NT2/D1 (cell line): ENCODE data around the gene CST4.
"Not testable (repeated sequence)": the region's sequence is repeated elsewhere in the genome, so short reads cannot be mapped to it uniquely, and the experiment has no call there.

Source experiments
- DNase-seq: peaks from one replicate; pipeline ENCODE4 v3.0.0-alpha.2; 2011; ENCODE audit warnings: low read depth, low spot score
- H3K27me3 ChIP-seq: 2 replicates; pipeline ENCODE4 v1.6.0; 2011; ENCODE audit warnings: mild to moderate bottlenecking; ENCODE audit not compliant: insufficient read length, insufficient read depth
- H3K36me3 ChIP-seq: 2 replicates; pipeline ENCODE4 v1.6.1; 2011; ENCODE audit warnings: mild to moderate bottlenecking, low read length, mixed read lengths; ENCODE audit not compliant: insufficient read depth, insufficient read length
- H3K4me1 ChIP-seq: 2 replicates; pipeline ENCODE4 v1.5.1; 2011; ENCODE audit not compliant: insufficient read depth, insufficient read length
- H3K4me3 ChIP-seq: 2 replicates; pipeline ENCODE4 v1.5.1; 2011; ENCODE audit warnings: low read depth; ENCODE audit not compliant: insufficient read length
- H3K9ac ChIP-seq: 2 replicates; pipeline ENCODE4 v1.6.0; 2011; ENCODE audit warnings: low read depth; ENCODE audit not compliant: insufficient read length
- H3K9me3 ChIP-seq: 2 replicates; pipeline ENCODE4 v1.5.1; 2011; ENCODE audit warnings: mild to moderate bottlenecking, low read length; ENCODE audit not compliant: insufficient read depth
- SUZ12 ChIP-seq: IDR thresholded peaks from 2 replicates; pipeline ENCODE4 v1.6.1; 2011; ENCODE audit not compliant: insufficient read length, insufficient read depth; ENCODE audit errors: extremely low read depth
- YY1 ChIP-seq: IDR thresholded peaks from 2 replicates; pipeline ENCODE4 v1.6.1; 2011; ENCODE audit not compliant: insufficient read length, insufficient read depth
- ZNF274 ChIP-seq: IDR thresholded peaks from 2 replicates; pipeline ENCODE4 v1.6.1; 2011; ENCODE audit warnings: mild to moderate bottlenecking, low read depth, low read length

CST4 gene

DNA sequence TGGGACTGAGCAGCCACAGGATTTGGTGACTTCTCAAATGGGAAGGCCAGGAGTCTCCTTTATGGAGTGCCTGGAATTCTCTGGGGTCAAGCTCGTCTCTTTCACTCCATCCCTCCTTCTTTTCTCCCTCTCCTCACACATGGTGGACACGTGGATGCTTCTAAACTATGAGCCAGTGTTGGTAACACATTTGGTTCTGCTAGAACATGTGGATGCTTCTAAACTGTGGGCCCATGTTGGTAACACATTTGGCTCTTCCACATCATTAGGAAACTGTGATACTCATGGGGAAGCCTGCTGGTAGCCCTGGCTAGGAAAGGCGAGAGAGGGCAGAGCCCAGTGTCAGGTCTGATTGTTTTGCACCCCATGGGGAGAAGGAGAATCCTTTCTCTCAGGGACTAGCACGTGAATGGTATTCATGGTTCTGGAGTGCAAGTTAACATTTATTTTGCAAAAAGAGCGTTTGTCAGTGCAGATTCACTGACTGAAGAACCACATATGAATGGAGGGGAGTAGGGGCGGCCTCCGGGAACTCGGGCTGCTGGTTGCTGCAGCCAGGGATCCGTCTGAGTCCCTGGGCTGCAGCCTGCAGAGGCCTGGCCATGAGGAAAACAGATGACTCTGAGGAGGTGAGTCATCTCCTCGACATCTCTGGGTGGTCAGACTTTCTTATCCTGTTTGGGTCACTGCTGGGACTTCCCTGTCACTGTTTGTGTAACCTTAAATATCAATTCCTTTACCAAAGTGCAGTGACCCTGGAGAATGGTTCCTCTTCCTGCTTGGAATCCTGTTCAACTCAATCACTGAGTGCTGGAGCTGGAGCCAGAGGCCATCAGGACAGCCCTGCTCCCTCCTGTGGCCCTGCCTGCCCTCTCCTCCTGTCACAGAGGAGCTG is 4.1 kb upstream of the CST4 start:
- not testable (repeated sequence) for H3K9ac ChIP-seq, DNase-seq, H3K4me1 ChIP-seq, H3K36me3 ChIP-seq, H3K27me3 ChIP-seq, H3K9me3 ChIP-seq, H3K4me3 ChIP-seq

DNA sequence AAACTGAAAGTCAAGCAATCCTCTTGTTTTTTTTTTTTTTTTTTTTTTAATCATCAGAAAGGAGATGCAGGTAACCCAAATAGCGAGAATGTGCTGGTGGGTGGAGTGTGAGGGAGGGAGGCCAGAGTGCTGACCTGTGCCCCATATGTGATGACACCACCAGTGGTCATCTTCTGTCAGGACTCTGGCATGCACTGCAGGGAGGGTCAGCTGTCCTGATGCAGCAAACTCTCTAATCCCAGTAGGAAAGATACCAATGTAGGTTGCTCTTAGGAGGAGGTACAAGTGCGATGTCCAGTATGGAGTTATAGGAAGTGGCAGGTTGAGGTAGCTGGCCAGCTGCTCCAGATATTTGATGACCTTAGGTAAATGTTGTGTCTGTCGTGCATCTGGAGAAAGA is 2.8 kb upstream of the CST4 start:
- H3K4me3 ChIP-seq: no peak overlapping the region

DNA sequence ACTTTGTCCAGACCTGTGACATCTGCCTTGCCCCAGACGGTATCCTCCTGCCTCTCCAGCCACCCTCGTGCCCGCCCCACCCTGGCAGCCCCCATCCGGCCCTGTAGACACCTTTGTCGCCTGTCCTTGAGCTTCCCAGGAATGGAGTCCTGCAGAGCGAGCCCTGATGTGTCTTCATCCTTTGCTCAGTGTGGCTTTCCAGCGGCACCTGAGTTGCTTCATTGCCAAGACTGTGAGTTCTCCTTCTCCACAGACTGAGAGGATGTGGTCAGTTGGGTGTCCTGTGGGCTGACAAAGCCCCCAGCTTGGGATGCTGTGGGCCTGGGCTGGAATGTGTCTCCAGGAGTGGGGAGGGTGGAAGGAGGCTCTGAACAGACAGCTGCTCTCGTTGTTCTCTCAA is 1.7 kb upstream of the CST4 start:
- TF ChIP-seq SUZ12 (no peak), YY1 (no peak), ZNF274 (no peak)
- H3K36me3 ChIP-seq: no peaks in the 10 kb centered on the region
- no peak overlapping the region for H3K4me3 ChIP-seq
- H3K9ac ChIP-seq: no peak overlapping the region
- no peaks in the 10 kb centered on the region for H3K9me3 ChIP-seq
- peaks cover 10% of the 10 kb centered on the region for H3K4me1 ChIP-seq
- no peak for DNase-seq
- H3K27me3 ChIP-seq: no peaks in the 10 kb centered on the region

More for the DNA sequence above, 2.8 kb upstream of the CST4 start:
- Histone ChIP-seq H3K27me3 (no peaks in the 10 kb centered on the region), H3K9ac (no peak overlapping the region), H3K36me3 (no peaks in the 10 kb centered on the region), H3K9me3 (no peaks in the 10 kb centered on the region), H3K4me1 (peaks cover 10% of the 10 kb centered on the region)
- TF ChIP-seq SUZ12 (no peak), ZNF274 (no peak), YY1 (no peak)
- DNase-seq: no peak

DNA sequence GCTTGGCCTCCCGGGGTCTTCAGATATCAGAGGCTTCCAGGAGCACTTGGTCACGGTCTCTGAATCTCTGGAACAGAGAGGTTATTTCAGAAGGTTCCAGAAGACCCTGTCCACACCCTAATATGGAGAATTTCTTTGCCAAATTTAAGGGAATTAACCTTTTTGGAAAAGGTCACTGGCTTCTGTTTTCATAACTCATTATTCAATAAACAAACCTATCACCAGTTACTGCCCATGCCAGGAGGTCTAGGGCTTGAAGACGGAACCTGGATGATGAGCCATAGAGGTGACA is 507 bp upstream of the CST4 start:
- Histone ChIP-seq H3K4me1 (peaks cover 10% of the 10 kb centered on the region), H3K36me3 (no peaks in the 10 kb centered on the region), H3K27me3 (no peaks in the 10 kb centered on the region), H3K4me3 (no peak overlapping the region), H3K9me3 (no peaks in the 10 kb centered on the region), H3K9ac (no peak overlapping the region)
- DNase-seq: no peak
- no peak for TF ChIP-seq YY1
- no peak for TF ChIP-seq SUZ12
- no peak for TF ChIP-seq ZNF274

DNA sequence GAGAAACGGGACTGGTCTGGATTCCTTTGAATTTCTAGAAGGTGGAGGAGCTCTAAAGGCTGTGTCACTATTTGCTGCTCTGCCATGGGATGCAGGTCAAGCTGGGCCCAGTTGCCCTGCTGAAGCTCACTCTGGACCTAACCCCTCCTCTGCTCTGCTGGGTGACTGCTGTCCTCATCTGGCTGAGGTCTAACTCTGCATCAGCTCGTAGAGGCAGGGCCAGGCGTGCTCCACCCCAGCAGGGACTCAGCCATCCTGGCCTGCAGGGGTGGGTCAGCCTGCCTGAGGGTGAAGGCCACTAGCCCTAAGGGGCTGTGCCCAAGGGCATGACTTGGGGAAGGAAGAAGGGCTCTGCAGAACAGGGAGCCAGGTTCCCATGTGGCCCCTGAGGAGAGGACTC is 852 bp downstream of the CST4 start:
- no peaks in the 10 kb centered on the region for H3K9me3 ChIP-seq
- no peak overlapping the region for H3K9ac ChIP-seq
- H3K36me3 ChIP-seq: no peaks in the 10 kb centered on the region
- no peaks in the 10 kb centered on the region for H3K27me3 ChIP-seq
- H3K4me3 ChIP-seq: no peak overlapping the region
- no peak for TF ChIP-seq SUZ12
- no peak for TF ChIP-seq YY1
- H3K4me1 ChIP-seq: peaks cover 8% of the 10 kb centered on the region
- no peak for DNase-seq

DNA sequence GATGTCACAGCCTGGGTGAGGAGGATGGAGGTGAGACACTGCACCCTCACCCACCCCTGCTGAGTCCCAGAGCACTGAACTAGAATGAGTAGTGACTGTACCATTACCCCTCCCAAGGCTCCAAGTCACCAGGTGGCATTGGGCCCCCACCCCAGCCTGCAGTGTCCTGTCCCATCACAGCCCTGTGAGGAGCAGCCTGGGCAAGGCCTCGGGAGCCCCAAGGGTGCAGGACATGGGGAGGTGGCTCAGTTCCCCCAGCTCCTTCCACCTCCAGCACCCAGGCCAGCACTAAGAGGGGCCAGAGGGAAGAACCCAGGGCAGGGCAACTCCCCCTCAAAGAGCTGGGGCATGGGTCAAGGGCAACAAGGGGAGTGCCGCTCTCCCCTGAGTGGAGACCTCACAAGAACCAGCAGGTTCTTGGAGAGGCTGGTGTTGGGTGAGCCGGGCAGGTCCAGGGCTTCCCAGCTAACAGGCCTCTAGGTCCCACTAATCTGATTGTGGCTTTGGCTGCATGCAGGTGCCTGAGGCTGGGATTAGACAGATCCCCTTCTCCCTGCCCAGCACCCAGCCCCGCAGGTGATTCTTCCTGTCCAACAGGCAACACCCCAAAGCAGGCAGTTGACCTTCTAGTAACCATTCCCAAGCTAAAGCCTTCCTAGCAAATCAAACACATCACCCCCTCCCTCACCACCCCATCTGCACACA is 2.6 kb downstream of the CST4 start:
- Histone ChIP-seq H3K4me1 (peaks cover 8% of the 10 kb centered on the region), H3K27me3 (no peaks in the 10 kb centered on the region), H3K36me3 (no peaks in the 10 kb centered on the region), H3K9me3 (no peaks in the 10 kb centered on the region), H3K9ac (no peak overlapping the region), H3K4me3 (no peak overlapping the region)
- no peak for DNase-seq
- TF ChIP-seq SUZ12 (no peak), YY1 (no peak), ZNF274 (no peak)

DNA sequence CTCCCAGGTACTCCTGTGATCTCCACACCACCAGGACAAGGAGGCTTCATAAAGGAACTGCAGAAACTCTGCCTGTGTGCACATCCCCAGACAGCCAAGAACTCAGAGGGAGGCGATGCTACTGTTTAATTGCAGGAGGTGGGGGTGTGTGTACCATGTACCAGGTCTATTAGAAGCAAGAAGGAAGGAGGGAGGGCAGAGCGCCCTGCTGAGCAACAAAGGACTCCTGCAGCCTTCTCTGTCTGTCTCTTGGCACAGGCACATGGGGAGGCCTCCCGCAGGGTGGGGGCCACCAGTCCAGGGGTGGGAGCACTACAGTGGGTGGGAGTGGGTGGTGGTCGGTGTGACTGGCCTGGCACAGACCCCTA is 3.3 kb downstream of the CST4 start:
- DNase-seq, H3K27me3 ChIP-seq, H3K4me1 ChIP-seq, H3K9ac ChIP-seq, H3K9me3 ChIP-seq, H3K36me3 ChIP-seq, H3K4me3 ChIP-seq: not testable (repeated sequence)
